CD4-positive, alpha-beta memory T cell (primary cell): ENCODE data around the gene PRX. TPM values are rescaled to one million over a fixed set of nuclear protein-coding genes. Genes with fewer than 3 reads are reported as not detected.

ENCODE experiments used
- CTCF ChIA-PET: fragments of 350-600 bp; sonication (Branson Sonifier 250); formaldehyde crosslinking; loops from one replicate; lab custom pipeline; 2021; ENCODE audit warnings: inconsistent platforms; ENCODE audit not compliant: partially characterized antibody; lab: Charles Lee
- POLR2A ChIA-PET: fragments of 350-600 bp; sonication (Branson Sonifier 250); formaldehyde crosslinking; loops from one replicate; lab custom pipeline; 2021; ENCODE audit not compliant: partially characterized antibody; lab: Charles Lee
- DNase-seq, 5 donors: peaks; one replicate each; pipeline versions ENCODE4 v3.0.0 to v3.0.0-alpha.2; 2020 to 2022; ENCODE audit warnings: mixed read lengths in 1 of 5
- H3K27ac ChIP-seq: one replicate; pipeline ENCODE4 v1.7.0; 2013; ENCODE audit warnings: low read depth, low read length
- H3K27me3 ChIP-seq: 2 replicates; pipeline ENCODE4 v1.7.0; 2013; ENCODE audit warnings: mild to moderate bottlenecking, low read length, moderate library complexity; ENCODE audit not compliant: insufficient read depth
- H3K36me3 ChIP-seq: 2 replicates; pipeline ENCODE4 v1.7.0; 2013; ENCODE audit warnings: mild to moderate bottlenecking, low read length, moderate library complexity; ENCODE audit not compliant: insufficient read depth
- H3K4me1 ChIP-seq: 2 replicates; pipeline ENCODE4 v1.7.0; 2013; ENCODE audit warnings: mild to moderate bottlenecking, low read length, moderate library complexity; ENCODE audit not compliant: insufficient read depth
- H3K4me3 ChIP-seq, 2 donors: one replicate each; pipeline ENCODE4 v1.7.0; 2013; ENCODE audit warnings: low read length in 2 of 2, mild to moderate bottlenecking in 1 of 2
- H3K9me3 ChIP-seq, 2 donors: one replicate each; pipeline ENCODE4 v1.7.0; 2013; ENCODE audit warnings: low read length in 2 of 2, control low read depth in 1 of 2; ENCODE audit not compliant: control insufficient read depth in 1 of 2
- H3K27ac Mint-ChIP-seq, 7 donors: one replicate each; pipeline ENCODE4 v1.8.0; 2020 to 2021; ENCODE audit warnings: mixed read lengths in 7 of 7, mild to moderate bottlenecking in 6 of 7, inconsistent platforms in 3 of 7, moderate library complexity in 3 of 7
- H3K27me3 Mint-ChIP-seq, 2 donors: one replicate each; pipeline ENCODE4 v1.8.0; 2020 to 2021; ENCODE audit warnings: mixed read lengths in 2 of 2
- H3K36me3 Mint-ChIP-seq, 2 donors: one replicate each; pipeline ENCODE4 v1.8.0; 2020 to 2021; ENCODE audit warnings: mixed read lengths in 2 of 2, inconsistent platforms in 1 of 2, mild to moderate bottlenecking in 1 of 2
- H3K4me1 Mint-ChIP-seq, 4 donors: one replicate each; pipeline ENCODE4 v1.8.0; 2020 to 2021; ENCODE audit warnings: mixed read lengths in 4 of 4, mild to moderate bottlenecking in 1 of 4
- H3K4me3 Mint-ChIP-seq, 8 donors: one replicate each; pipeline ENCODE4 v1.8.0; 2020 to 2021; ENCODE audit warnings: mixed read lengths in 8 of 8, mild to moderate bottlenecking in 7 of 8, moderate library complexity in 6 of 8, inconsistent platforms in 3 of 8
- H3K9me3 Mint-ChIP-seq, 8 donors: one replicate each; pipeline ENCODE4 v1.8.0; 2020 to 2021; ENCODE audit warnings: mixed read lengths in 8 of 8, mild to moderate bottlenecking in 5 of 8, inconsistent platforms in 3 of 8, moderate library complexity in 1 of 8
- intact Hi-C: fragments of 100-400 bp; cut with micrococcal nuclease; formaldehyde crosslinking; loops from one replicate; pipeline ENCODE4 v1.15.1; 2023
- polyA plus RNA-seq, 2 donors: library from polyadenylated mRNA; unstranded; fragments of 300-500 nt; fragmentation: Illumina TruSeq; gene quantifications; one replicate each; pipeline ENCODE4 v1.2.3, GENCODE V29; 2021
- total RNA-seq, 2 experiments: library from RNA; stranded (reverse); gene quantifications; one replicate each; pipeline ENCODE4 v1.2.3, GENCODE V29; 2021

The PRX gene
- total and polyA plus RNA-seq, 4 experiments from 2014 or later, result 0.23 to 3.4 (median 3.3) TPM; not detected in 1

DNA sequence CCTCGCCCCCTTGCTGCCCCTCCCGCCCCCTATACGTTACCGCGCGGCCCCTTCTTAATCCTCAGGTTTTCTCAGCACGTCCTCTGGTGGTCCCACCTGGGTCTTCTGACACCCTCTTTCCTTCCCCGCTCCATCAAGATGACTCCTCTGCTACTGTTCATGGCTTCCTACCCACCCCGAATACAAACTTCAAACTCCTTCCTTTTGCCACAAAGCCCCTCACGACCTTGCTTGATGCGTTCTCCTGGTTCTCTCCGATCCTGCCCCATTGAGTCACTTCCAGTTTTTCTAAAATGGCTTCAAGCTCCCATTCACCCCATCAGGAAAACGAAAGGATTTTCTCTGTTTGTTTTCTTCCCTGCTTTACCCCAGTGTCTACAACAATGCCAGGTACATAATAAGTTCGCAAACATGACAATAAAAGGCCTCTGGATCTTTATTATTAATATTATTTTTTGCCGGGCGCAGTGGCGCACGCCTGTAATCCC is 31.7 kb upstream of the PRX start:
- peaks cover 12 to 21% (median 18%) of the 10 kb centered on the region in 4 donors for H3K4me1 Mint-ChIP-seq

GRCh38 chr19:40444000-40444824 is 31.0 kb upstream of the PRX start, which contains the start of gene SERTAD3:
Gene SERTAD3, minus strand, starts transcription at chr19:40444335. Its CDS starts 2,255 bp downstream, at chr19:40442080.
- Histone ChIP-seq H3K4me3 (peak within 1 kb of the TSS; percentile 96 to 100), H3K9me3 (no peaks in the 10 kb centered on the region), H3K27me3 (no peaks in the 10 kb centered on the region), H3K36me3 (peaks cover 17% of the 10 kb centered on the region), H3K27ac (peak within 1 kb of the TSS; percentile 75), H3K4me1 (peaks cover 11% of the 10 kb centered on the region)
- peak; percentile 96 to 99 (median 97) for DNase-seq
- intact Hi-C loops, result loop anchor here (1.0 to 5.0 kb wide), 12 partner anchors 10 to 1592 kb away; partner anchors contain the start of genes ACTMAP, AKT2, BCKDHA and BLVRB
- Mint-ChIP-seq H3K9me3 (no peaks in the 10 kb centered on the region), H3K4me1 (peaks cover 11 to 24% (median 19%) of the 10 kb centered on the region in 4 donors), H3K36me3 (peaks cover 0 to 22% of the 10 kb centered on the region in 2 donors), H3K27me3 (no peaks in the 10 kb centered on the region), H3K4me3 (peak within 1 kb of the TSS; percentile 96 to 100 (median 100)), H3K27ac (peak within 1 kb of the TSS; percentile 85 to 100 (median 99))
- ChIA-PET POLR2A (interaction anchor here (1.0 to 8.9 kb wide), 12 partner anchors 11 to 219 kb away, joined by 3 to 227 read pairs (median 13); partner anchors contain the start of genes AKT2, BLVRB, C19orf47 and PLD3), CTCF (interaction anchor here (1.1 to 5.4 kb wide), 4 partner anchors 9 to 23 kb away, joined by 3 to 33 read pairs (median 14); partner anchors contain the start of genes BLVRB and SERTAD1)

More for the DNA sequence above, 31.7 kb upstream of the PRX start:
- Histone ChIP-seq H3K9me3 (no peaks in the 10 kb centered on the region), H3K4me3 (peak overlapping the region; percentile 19 to 96), H3K27me3 (no peaks in the 10 kb centered on the region), H3K27ac (peak overlapping the region; percentile 75), H3K4me1 (peaks cover 11% of the 10 kb centered on the region), H3K36me3 (peaks cover 17% of the 10 kb centered on the region)
- Mint-ChIP-seq H3K36me3 (peaks cover 3 to 22% of the 10 kb centered on the region in 2 donors), H3K27ac (peak overlapping the region; percentile 85 to 100 (median 99)), H3K4me3 (peak overlapping the region; percentile 96 to 100 (median 100)), H3K9me3 (no peaks in the 10 kb centered on the region), H3K27me3 (no peaks in the 10 kb centered on the region)
- DNase-seq, result no peak
- ChIA-PET CTCF (interaction anchor here (1.1 to 5.4 kb wide), 3 partner anchors 10 to 24 kb away, joined by 3 to 33 read pairs (median 21); partner anchors contain the start of gene BLVRB), POLR2A (interaction anchor here (1.4 to 8.9 kb wide), 8 partner anchors 12 to 165 kb away, joined by 3 to 227 read pairs (median 18); partner anchors contain the start of genes BLVRB, C19orf47, PLD3 and SERTAD1)
- intact Hi-C loops, result loop anchor here (1.0 to 5.0 kb wide), 5 partner anchors 20 to 1593 kb away; partner anchors contain the start of genes ACTMAP, BLVRB and SNRPA

DNA sequence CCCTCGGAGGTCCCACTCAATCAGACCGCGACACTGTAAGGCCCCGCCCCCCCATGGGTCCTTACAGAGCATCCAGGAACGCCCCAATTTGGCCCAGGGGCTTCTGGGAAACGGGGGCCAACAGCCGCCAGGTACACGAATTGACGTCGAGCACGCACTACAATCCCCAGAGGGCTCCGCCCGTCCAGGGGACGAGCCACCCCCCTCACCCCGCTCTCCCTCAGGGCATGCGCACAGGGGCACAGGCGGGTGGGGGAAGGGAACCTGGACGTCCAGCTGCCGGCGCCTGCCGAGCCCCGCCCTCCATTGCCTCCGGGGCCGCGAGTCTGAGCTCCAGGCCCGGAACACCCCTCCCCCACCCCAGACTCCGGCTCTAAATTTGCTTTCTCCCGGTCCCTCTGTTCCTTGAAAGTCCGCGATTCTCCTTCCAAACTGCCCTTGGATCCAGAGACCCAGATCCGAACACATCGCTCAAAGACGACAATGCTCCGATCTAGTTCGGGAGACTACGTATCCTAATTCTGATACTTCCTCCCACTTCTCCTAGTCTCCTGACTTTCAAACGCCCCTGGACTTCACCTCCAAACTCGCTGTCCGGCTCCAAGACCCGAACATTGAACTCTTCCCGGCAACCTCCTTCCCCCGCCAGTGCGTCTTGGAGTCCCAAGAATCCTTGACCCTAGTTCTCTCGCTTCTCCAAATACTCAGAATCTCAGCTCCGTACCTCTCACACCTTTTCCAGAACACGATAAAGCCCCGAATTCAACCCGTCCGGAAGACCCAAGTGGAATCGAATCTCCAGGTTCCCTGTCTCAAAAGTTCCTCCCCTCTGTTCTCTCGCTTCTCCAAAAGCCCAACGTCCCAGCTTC is 30.2 kb upstream of the PRX start:
- Mint-ChIP-seq H3K4me1 (peaks cover 11 to 25% (median 19%) of the 10 kb centered on the region in 4 donors), H3K27ac (peak overlapping the region; percentile 85 to 100 (median 99)), H3K36me3 (peaks cover 0 to 22% of the 10 kb centered on the region in 2 donors), H3K27me3 (no peaks in the 10 kb centered on the region), H3K4me3 (peak overlapping the region; percentile 96 to 100 (median 100)), H3K9me3 (no peaks in the 10 kb centered on the region)
- ChIA-PET CTCF (interaction anchor here (1.4 to 5.4 kb wide), 4 partner anchors 17 to 78 kb away, joined by 3 to 33 read pairs (median 14); partner anchors contain the start of genes BLVRB and SERTAD1), POLR2A (interaction anchor here (0.6 to 8.9 kb wide), 14 partner anchors 10 to 361 kb away, joined by 3 to 227 read pairs (median 8); partner anchors contain the start of genes AKT2, BLVRB, C19orf47 and PLD3)
- Histone ChIP-seq H3K36me3 (peaks cover 17% of the 10 kb centered on the region), H3K27me3 (no peaks in the 10 kb centered on the region), H3K4me3 (peak overlapping the region; percentile 96 to 100), H3K27ac (peak overlapping the region; percentile 75), H3K4me1 (peaks cover 11% of the 10 kb centered on the region), H3K9me3 (no peaks in the 10 kb centered on the region)
- intact Hi-C loops, result loop anchor here (1.0 to 5.0 kb wide), 9 partner anchors 9 to 1591 kb away; partner anchors contain the start of genes ACTMAP, AKT2, BCKDHA and C19orf47
- DNase-seq, result peak; percentile 97 to 100 (median 99)

DNA sequence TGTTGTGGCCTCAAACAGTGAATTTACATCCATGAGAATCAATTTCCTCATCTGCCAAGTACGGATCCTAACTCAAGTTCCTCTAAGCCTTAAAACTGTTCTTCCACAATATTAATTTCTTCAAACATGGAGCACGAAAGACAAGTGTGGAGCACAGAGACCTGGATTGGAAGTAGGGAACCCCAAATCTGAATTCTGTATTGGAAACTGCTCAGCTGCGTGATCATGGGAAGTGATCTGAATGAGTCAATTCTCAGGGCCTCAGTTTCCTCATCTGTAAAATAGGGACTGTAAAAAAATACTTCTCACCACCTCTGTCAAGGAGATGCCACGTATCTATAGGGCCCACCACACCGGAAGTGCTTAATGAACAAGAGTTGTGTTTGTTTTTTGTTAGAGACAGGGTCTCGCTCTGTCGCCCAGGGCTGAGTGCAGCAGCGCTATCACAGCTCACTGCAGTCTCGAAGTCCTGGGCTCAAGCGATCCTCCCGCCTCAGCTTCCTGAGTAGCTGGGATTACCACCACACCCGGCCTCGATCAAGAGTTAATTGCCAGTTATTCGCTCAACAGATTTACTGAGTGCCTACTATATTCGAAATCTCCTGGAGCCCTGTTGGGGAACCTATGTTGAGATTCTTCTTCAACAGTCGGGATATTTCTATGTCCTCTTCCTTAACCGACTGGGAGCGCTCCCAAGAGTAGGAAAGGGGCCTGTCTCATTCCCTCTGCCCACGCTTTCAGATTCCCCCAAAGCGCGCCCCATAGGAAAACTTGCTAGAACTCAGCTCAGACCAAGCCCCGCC is 29.4 kb upstream of the PRX start:
- H3K4me1 Mint-ChIP-seq, result peaks cover 11 to 25% (median 19%) of the 10 kb centered on the region in 4 donors
- CTCF ChIA-PET, result interaction anchor here (1.4 to 5.4 kb wide), 5 partner anchors 16 to 79 kb away, joined by 3 to 33 read pairs (median 8); partner anchors contain the start of genes BLVRB and SERTAD1

GRCh38 chr19:40441719-40442253 is 28.6 kb upstream of the PRX start:
- intact Hi-C loops, result loop anchor here (2.0 to 5.0 kb wide), 4 partner anchors 311 to 1589 kb away; partner anchors contain the start of genes ACTMAP, BCKDHA, EXOSC5 and SNRPA
- POLR2A ChIA-PET, result interaction anchor here (1.2 to 8.9 kb wide), 4 partner anchors 8 to 94 kb away, joined by 3 to 227 read pairs (median 26); partner anchors contain the start of genes BLVRB, C19orf47, PLD3 and SERTAD1

More for the DNA sequence above, 29.4 kb upstream of the PRX start:
- peak overlapping the region; percentile 85 to 100 (median 99) for H3K27ac Mint-ChIP-seq
- peak overlapping the region; percentile 96 to 100 (median 100) for H3K4me3 Mint-ChIP-seq
- POLR2A ChIA-PET, result interaction anchor here (0.6 to 8.9 kb wide), 12 partner anchors 9 to 362 kb away, joined by 3 to 227 read pairs (median 10); partner anchors contain the start of genes AKT2, BLVRB, C19orf47 and PLD3
- no peaks in the 10 kb centered on the region for H3K9me3 ChIP-seq
- H3K27me3 ChIP-seq, result no peaks in the 10 kb centered on the region
- intact Hi-C loops, result loop anchor here (1.0 to 5.0 kb wide), 9 partner anchors 8 to 1590 kb away; partner anchors contain the start of genes ACTMAP, AKT2, BCKDHA and C19orf47
- H3K27ac ChIP-seq, result peak overlapping the region; percentile 65
- H3K4me1 ChIP-seq, result peaks cover 11% of the 10 kb centered on the region
- peaks cover 17% of the 10 kb centered on the region for H3K36me3 ChIP-seq
- peak overlapping the region; percentile 50 to 96 for H3K4me3 ChIP-seq
- no peaks in the 10 kb centered on the region for H3K27me3 Mint-ChIP-seq
- H3K36me3 Mint-ChIP-seq, result peaks cover 0 to 24% of the 10 kb centered on the region in 2 donors
- DNase-seq, result no peak
- no peaks in the 10 kb centered on the region for H3K9me3 Mint-ChIP-seq

More at GRCh38 chr19:40441719-40442253, 28.6 kb upstream of the PRX start:
- H3K4me1 Mint-ChIP-seq, result peaks cover 11 to 25% (median 19%) of the 10 kb centered on the region in 4 donors
- no peak for DNase-seq
- Histone ChIP-seq H3K27me3 (no peaks in the 10 kb centered on the region), H3K36me3 (peaks cover 17% of the 10 kb centered on the region), H3K27ac (no peak overlapping the region), H3K9me3 (no peaks in the 10 kb centered on the region), H3K4me3 (no peak overlapping the region), H3K4me1 (peaks cover 11% of the 10 kb centered on the region)
- peaks cover 0 to 24% of the 10 kb centered on the region in 2 donors for H3K36me3 Mint-ChIP-seq
- peak overlapping the region in 4 of 8 donors; percentile 96 to 100 (median 100) for H3K4me3 Mint-ChIP-seq
- H3K27me3 Mint-ChIP-seq, result no peaks in the 10 kb centered on the region
- H3K27ac Mint-ChIP-seq, result peak overlapping the region in 5 of 7 donors; percentile 10 to 100 (median 99)
- CTCF ChIA-PET, result interaction anchor here (2.8 to 5.4 kb wide), 2 partner anchors 15 to 21 kb away, joined by 7 to 33 read pairs; partner anchors contain the start of gene SERTAD1
- no peaks in the 10 kb centered on the region for H3K9me3 Mint-ChIP-seq
